ENCODE data around the gene PLCXD3.

DNA sequence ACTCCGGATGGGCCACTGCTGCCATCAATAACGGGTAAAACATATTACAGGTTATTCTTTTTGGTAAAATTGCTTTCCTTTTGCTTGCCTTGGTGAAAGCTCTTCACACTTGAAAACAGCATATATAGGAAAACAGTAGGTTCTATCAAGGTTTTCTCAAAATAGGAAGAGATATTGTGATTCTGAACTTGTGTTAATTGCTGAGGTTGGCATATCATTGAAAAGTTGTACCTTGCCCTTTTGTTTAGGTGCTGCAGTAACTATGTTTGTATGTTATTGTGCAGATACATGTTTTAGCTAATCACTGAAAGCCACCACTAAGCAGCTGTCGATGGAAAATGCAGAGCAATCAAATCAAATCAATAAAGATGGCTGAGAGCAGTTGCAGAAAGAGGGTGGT lies 219.1 kb downstream of the PLCXD3 start:
- TF ChIP-seq, protein P1, sequence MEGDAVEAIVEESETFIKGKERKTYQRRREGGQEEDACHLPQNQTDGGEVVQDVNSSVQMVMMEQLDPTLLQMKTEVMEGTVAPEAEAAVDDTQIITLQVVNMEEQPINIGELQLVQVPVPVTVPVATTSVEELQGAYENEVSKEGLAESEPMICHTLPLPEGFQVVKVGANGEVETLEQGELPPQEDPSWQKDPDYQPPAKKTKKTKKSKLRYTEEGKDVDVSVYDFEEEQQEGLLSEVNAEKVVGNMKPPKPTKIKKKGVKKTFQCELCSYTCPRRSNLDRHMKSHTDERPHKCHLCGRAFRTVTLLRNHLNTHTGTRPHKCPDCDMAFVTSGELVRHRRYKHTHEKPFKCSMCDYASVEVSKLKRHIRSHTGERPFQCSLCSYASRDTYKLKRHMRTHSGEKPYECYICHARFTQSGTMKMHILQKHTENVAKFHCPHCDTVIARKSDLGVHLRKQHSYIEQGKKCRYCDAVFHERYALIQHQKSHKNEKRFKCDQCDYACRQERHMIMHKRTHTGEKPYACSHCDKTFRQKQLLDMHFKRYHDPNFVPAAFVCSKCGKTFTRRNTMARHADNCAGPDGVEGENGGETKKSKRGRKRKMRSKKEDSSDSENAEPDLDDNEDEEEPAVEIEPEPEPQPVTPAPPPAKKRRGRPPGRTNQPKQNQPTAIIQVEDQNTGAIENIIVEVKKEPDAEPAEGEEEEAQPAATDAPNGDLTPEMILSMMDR (IDR thresholded peaks at IDR 0.05), result no peak
- TF ChIP-seq POLR2A (IDR thresholded peaks at IDR 0.05), result no peak

All from upper lobe of left lung (tissue), 4 donors.